GM10847 (cell line): Measurements from ENCODE around the gene MMADHC.

ENCODE experiments used
- POLR2A ChIP-seq: IDR thresholded peaks from 2 replicates; pipeline ENCODE4 v1.6.1; 2011; ENCODE audit not compliant: insufficient read length; ENCODE audit errors: extremely low read depth

The MMADHC gene

GRCh38 chr2:149573760-149574159 lies 13.8 kb downstream of the MMADHC start:
- TF ChIP-seq POLR2A = no peak

DNA sequence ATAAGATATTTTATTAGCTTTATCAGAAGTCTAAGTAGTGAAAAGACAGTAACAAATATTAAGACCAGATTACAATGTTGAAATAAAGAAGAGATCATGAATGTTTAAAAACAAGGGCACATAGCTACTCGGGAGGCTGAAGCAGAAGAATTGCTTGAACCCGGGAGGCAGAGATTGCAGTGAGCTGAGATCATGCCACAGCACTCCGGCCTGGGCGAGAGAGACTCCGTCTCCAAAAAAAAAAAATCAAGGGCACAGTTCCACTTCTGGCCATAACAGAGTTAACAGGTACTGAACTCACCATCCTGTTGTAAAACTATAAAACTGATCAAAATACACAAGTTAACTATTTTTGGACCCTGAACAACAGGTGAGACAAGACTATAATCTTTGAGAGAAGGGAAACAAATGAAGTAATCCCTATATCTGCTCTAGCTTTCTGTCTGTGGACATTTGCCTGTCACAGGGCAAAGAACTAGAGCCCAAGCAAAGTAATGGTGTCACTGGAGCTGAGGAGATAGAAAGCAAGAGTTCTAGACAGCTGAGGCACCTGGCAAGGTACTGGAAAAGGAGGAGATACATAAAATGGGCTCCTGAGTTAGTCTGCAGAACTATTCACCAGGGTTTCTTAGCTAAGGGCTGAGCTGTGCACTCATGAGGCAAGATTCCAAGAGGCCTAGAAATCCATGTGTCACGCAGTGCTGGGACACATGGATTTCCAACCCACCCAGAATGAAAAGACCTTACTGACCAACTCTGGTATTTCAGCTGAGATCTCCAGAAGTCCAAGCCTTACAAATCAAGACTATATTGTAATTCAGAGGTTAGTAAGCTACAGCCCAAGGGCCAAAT lies 15.2 kb downstream of the MMADHC start:
- no peak for TF ChIP-seq POLR2A

DNA sequence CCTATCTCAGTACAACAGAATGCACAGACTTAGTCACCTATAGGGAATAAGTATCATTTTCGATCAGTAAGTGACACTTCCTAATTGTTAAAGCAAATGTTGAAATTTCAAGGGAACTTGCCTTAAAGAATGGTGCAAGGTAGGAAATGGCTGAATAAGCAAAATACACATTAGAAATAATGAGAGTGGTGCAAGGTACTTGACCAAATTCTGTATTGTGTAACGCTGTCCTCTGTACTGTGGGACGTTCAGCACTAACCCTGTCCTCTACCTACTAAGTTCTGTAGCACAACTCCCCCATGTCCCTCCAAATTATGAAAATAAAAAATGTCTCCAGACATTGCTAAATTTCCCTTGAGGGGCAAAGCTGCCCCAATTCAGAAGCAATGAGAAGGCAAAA lies 19.4 kb downstream of the MMADHC start:
- no peak for TF ChIP-seq POLR2A

- no peak for TF ChIP-seq POLR2A
Measured at GRCh38 chr2:149566652-149567051, 20.9 kb downstream of the MMADHC start.

- no peak for TF ChIP-seq POLR2A
Measured at GRCh38 chr2:149564983-149565382, 22.6 kb downstream of the MMADHC start.

DNA sequence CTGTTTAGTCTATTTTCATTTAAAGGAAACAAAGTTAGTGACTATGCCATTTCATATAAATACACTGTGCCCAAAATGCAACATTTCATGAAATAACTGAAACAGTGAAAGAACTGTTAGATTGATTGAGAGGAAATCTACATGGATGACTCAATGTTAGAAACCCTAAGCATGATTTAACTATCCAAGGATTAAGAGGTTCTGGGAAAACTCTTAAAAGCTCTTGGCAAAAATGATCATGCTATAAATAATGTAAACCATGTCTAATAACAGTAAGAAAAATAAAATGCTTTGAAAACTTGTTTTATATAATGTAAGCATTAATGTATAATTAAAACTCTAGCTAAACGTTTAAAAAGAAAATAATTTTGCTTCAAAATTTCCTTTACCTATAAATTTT lies 23.5 kb downstream of the MMADHC start:
- no peak for TF ChIP-seq POLR2A

- no peak for TF ChIP-seq POLR2A
Measured at GRCh38 chr2:149562324-149562723, 25.3 kb downstream of the MMADHC start.

DNA sequence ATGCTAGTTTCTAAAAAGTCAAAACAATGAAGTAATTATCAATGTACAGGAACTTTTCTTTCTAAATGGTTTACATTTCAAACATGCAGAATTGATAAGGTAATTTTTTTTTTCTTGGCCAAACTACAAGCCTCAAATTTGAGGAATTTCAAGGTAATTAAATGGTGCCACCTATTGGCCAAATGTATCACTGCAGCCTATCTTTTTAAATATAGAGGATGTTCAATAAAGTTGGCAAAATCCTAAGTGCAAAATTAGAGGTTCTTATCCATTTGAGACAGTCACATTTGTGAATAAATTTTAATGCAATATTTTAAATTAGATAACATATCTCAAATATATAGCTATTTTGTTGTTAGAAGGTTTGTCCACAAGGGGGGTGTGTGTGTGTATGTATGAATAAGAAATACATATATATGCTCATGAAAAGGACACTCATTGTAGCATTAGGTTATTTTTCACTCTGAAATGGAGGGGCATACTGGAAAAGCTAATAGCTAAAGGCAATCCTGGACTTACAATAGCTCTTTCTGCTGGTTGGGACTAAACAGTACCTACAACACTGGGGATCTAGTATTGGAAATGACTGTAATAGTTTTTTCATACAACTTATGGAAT lies 26.2 kb downstream of the MMADHC start:
- TF ChIP-seq POLR2A = no peak

- no peak for TF ChIP-seq POLR2A
Measured at GRCh38 chr2:149559341-149560068, 28.1 kb downstream of the MMADHC start.

- no peak for TF ChIP-seq POLR2A
Measured at GRCh38 chr2:149556452-149556851, 31.1 kb downstream of the MMADHC start.

DNA sequence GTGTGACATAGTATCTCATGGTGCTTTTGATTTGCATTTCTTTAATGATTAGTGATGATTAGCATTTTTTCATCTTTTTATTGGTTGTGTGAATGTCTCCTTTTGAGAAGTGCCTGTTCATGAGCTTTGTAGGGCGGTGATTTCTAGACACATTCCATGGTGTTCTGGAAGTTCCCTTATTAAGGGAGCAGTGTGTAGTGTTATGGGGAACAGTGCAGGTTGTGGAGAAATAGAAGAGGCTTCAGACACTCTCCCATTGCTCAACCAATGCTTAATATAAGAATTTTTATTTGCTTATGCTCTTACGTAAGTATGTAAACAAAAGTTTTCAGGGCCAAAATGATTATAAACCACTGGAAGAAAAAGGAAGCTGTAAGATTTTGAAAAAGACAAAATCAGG lies 34.7 kb downstream of the MMADHC start:
- no peak for TF ChIP-seq POLR2A

GRCh38 chr2:149552226-149552625 lies 35.3 kb downstream of the MMADHC start:
- TF ChIP-seq POLR2A = no peak

- TF ChIP-seq POLR2A = no peak
Measured at GRCh38 chr2:149544692-149545091, 42.9 kb downstream of the MMADHC start.

DNA sequence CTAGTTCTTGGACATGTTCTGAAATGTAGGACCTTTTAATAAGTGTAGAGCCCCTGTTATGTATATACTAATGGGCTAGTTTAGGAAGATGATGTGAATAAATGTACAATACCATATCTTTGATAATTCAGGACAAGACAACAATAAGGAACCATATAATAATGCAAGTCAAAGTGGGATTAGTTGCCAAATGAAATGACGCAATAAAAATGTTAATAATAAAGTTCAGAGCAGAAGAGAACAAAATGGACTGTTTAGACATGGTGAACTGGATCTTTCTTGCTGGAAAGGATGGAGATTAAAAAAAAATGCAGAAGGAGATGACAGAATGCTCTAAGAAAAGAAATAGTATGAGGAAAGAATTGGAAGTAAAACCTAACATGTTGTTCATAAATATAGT lies 43.7 kb downstream of the MMADHC start:
- no peak for TF ChIP-seq POLR2A

- no peak for TF ChIP-seq POLR2A
Measured at GRCh38 chr2:149540138-149540537, 47.4 kb downstream of the MMADHC start.
